ENCODE measurements around the gene TMEM43.

Gene TMEM43

DNA sequence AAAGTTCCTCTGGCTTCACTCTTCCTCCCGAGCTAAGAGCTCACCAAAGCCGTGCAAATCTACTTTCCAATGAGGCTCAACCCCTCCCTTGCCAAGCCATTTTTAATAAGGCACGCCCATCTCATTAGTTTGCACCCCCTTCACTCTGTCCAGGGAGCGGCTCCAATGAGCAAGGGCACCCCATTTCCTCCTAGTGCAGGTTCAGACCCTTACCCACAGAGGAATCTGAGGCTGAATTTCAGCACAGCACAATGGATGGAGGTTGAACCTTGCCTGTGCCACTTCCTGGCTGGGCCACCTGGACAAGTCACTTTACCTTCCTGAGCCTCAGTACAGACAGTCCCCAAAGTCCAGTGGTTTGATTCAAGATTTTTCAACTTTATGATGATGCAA, 28.1 kb downstream of the TMEM43 start:
- no peak for DNase-seq

DNA sequence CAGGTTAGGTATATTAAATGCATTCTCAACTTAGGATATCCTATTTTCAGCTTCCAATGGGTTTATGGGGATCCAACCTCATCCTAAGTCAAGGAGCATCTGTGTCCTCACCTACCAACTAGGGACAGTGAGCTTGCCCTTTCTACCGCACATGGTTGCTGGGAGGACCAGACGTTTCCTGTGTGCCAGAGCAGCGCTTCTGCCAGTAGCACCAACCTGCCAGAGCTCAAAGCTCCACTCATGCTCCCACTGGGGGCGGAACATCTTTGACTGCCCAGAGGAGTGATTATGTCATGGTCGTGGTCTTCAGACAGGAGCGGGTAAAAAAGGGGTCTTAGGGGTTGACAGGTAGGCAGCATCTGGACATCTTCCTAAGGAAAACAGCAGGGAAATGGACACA, 28.8 kb downstream of the TMEM43 start:
- no peak for DNase-seq

DNA sequence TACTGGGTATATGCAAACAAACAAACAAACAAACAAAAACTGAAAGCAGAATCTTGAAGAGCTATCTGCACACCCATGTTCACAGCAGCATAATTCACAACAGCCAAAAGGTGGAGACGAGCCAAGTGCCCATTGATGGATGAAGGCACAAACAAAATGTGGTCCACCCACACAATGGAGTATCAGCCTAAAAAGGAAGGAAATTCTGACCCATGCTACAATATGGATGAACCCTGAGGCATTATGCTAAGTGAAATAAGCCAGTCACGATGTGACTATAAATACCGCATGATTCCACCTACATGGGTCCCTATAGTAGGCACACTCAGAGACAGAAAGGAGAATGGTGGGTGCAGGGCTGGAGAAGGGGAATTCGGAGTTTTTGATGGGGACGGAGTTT, 29.4 kb downstream of the TMEM43 start:
- DNase-seq = no peak

DNA sequence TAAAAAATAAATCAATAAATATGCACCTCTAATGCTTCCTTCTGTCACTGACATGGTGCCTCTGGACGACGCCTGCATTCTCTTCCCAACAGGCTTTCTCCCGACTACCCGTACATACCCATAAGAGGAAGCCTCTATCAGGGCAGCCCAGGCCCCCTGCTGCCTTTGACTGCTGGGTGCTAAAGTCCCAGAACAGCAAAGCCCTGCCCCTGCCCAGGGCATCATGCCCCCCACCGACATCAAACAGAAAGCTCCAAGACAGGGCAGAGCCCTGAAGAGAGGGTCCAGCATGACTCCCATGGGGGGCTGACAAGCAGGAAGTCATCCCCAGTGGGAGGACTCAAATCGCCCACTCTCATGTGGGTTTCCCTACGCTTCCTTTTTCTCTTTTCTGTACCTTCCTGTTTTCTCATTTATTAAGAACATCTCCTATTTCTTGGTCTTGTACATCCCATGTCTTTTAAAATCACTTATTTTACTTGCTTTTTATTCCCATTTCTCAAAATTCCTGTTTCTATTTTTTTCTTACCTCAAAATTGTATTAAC, 30.1 kb downstream of the TMEM43 start:
- DNase-seq = no peak

DNA sequence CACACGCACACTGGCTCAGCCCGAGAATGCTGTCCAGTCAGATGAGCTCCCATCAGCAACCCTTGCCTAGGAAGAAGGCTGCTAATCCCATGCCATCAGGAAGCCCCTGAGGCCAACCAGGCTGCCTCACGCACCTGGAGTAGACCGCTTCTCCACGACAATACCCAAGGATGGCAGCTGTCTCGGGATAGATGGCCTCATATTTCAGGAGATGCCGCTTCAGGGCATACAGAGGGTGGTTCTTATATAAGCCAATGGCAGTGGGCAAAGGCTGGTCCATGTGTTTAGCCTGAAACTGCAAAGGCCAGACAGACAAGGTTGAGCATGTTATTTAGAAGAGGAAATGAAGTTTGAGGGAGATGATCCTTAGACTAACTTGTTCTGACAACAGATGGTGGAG, 31.3 kb downstream of the TMEM43 start:
- DNase-seq = no peak

DNA sequence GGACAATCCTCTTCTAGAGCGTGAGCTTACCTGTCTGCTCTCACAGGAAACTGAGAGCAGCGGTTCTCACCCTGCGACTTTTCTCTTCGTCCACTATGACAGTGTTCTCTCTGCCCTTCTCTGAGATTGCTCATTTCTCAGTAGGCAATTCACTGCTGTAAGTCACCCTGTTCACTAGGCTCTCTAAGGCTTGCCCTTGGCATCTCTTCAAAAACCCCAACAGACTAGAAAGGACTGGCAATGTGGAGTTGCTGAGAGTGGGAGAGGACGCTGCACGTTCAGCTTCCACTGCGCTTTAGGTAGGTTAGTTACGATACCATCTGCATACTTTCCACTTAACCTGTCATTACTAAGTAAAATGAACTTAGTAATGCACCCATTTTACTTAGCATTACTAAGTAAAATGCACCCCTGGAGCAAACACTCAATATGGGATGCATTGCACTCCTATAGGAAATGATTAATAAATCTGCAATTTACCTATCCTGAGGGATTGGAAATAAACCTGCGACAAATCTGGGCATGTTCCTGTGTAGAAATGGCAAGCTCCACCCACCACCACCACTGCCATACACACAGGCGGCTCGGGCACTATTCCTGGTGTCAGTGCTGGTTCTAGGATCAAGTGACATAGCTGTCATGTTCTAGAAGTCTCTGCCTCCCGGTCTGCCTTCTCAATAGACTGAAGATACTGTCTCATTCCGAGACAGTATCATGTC, 32.1 kb downstream of the TMEM43 start:
- DNase-seq = no peak

DNA sequence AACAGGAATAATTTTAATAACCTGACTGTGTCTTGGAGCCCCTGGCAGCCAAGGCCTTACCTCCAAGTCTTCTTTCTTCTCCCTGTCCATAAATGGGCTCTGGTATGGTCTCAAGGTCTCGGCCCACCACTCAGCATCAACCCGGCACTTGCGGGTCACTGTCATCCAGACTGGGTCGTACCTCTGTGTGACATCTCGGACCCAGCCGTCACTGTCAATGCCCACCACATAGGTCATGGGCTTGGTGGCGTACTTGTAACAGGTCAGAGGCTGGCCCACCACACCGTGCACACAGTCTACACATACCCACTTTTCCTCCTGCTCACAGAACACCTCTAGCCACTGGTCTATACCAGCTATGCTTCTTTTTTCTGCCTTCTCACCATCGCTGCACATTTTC, 33.1 kb downstream of the TMEM43 start:
- no peak for DNase-seq

DNA sequence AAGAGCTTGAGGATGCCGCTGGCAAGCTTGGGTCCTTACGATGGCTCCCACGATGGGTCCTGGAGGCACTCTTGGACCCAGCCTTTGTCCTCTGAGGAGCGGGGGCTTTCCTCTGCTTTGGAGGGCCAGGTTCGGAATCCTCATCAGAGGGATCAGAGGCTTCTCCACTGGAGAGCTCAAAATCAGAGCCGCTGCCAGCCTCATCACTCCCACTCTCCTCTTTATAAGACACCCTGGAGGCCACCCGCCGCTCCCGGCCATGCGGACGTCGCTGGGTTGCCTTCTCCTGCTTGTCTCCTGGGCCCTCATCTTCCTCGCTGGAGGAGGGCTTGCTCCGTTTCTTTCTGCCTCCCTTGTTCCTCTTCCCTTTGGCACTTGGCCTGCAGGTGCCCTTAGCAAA, 33.5 kb downstream of the TMEM43 start:
- DNase-seq = no peak

DNA sequence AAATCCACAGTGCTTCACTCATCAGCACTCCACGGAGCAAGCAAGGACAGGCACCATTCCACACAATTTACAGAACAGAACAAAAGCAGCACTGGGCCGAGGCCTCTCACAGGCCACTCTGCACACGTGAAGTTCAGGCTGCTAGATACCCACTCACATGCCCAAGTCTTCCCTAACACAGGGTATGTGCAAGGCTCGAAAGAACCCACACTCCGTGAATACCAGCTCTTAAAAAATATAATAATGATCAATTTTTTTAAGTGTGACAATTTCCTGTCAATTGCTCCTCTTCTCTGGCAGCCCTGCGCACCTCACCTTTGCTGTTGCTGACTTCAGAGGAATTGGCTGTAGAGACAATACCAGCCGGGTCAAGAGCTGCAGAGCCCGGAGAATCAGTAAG, 34.6 kb downstream of the TMEM43 start:
- no peak for DNase-seq

DNA sequence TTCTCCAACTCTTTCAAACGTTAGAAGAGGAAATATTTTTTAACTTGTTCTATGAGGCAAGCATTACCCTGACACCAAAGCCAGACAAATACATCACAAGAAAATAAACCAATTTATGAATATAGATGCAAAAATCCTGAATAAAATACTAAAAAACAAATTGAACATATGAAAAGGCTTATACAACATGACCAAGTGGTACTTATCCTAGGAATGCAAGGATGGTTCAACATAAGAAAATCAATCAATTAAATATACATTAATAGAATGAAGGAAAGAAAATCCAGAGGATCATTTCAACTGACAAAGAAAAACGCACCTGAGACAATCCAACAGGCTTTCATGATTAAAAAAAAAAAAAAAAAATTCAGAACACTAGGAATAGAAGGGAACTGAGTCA, 36.4 kb downstream of the TMEM43 start:
- DNase-seq = no peak

DNA sequence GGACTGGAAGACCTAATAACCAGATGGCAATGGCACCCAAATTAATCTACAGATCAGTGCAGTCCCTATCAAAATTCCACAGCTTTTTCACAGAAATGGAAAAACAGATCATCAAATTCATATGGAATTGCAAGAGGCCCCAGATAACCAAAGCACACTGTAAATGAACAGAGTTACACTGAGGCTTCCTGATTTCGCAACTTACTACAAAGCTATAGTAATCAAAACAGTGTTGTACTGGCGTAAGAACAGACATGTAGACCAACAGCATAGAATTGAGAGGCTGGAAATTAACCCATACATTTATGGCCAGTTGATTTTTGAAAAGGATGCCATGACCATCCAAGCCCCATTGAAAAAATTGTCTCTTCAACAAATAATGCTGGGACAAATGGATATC, 37.3 kb downstream of the TMEM43 start:
- DNase-seq = no peak

DNA sequence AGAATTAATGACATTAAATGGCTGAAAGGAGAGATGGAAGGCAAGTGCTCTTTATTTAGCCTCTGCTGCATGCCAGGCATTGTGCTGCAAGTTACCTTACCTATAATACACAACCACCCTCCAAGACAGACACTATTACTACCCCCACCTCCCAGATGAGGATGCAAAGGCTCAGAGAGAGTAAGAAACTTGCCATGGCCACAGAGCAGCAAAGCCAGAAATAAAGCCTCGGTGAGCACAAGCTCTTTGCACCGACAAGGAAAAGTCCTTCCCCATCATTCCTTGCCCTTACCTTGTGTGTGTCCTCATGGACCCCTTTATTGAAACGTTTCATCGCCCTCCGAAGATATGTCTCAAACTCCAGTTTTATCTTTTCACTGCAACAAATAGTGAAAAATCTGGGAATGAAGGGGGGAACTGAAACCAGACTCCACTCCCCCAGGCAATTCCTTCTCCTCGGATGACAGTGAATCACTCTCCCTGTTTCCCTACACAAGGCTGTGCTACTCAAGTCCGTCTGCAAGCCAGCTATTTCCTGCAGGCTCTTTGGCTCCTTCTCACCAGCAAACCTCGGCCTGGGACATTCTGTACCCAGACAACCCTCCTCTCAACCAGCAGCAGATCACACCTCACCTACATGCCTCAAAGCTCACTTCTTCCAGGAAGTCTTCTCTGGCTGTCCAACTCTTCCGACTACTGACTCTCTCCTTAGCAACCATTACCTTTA, 42.2 kb downstream of the TMEM43 start:
- DNase-seq = no peak

DNA sequence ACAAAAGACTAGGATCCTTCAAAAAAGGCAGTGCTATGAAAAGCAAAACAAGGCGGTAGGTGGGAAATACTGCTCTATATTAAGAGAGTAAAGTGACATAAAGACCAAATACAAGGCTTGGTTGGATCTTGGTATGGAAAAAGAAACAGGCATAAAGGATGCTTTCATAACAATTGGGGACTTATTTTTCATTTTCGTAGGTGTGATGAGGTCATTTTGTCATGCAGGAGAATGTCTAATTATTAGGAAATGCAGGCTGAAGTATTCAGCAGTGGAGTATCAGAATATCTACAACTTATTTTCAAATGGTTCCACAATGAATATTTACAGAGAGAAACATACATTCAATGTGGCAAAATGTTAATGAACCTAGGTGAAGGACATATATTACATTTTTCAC, 44.6 kb downstream of the TMEM43 start:
- no peak for DNase-seq

DNA sequence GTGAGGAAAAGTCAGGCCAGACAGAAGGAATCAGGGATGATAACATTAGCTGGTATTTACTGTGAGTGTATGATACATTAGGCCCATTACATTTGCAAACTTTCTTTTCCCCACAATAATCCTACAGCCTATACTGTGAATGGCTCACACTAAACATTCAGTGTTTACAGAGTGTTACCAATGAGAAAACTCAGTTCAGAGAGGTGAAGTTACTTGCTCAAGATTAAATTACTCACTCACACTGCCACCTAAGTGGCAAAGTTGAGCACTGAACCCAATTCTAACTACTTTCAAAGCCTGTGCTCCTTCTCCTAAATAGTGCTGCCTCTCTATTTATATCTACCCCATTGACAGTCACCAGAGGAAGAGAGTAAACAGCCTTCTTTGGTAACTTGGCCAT, 45.0 kb downstream of the TMEM43 start:
- DNase-seq = no peak

DNA sequence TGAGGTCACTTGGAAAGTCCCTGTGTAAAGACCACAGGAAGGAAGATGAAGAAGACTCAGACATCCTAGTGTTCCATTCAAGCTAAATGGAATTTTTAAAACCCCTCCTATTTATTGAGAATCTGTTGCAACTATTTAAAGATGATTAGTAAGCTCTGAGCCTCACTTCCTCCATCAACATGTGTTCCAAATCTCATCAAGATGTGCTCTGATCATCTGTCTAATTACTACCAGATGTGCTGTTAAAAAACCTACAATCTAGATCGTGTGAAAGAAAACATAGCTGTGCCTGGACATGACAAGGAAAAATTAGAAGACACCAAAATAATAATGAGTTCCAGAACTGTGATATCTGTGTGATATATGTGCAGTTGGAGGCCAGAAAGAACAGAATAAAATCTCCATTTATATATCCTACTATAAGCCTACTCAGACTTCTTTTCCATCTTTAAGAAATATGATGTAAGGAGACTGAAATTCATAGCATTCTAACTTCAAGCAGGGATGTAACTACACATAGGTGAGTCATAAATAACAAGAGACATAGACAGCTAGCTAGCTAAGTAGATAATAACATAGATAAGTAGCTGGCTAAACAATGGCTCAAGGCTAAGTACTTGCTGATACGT, 45.8 kb downstream of the TMEM43 start:
- DNase-seq = no peak

DNA sequence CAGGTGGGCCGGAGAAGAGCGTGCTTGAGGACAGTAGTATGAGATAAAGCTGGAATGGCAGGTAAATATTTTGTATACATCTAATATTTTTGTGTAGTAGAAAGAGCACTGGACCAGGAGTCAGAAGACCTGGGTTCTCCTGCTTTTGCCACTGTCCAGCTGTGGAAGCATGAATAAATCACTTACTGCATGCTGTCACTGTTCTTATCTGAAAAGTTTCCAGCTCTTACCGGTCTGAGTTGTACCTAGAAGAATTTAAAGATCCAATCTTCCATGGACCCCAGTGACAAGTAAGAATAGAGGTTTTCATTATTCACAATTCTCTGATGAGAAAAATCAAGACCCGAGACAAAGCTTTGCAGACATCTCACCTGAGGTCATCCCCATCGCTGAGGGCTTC, 47.6 kb downstream of the TMEM43 start:
- DNase-seq = no peak

DNA sequence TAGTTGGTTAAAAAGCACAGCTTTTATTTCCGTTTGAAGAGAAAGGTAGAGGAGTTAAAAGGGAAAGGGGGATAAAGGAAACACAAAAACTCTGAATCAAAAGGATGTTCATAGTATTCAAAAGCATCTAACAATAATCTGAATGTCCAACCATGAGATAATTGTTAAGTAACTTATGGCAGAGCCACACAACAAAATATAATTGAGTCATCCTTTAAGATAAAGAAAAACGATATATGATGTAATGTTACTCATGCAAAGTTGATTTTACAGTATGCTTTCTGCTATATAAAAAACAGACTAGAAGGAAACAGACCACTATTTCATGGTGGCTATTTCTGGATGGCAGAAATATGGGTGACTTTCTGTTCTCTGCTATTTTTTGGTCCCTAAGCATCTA, 49.6 kb downstream of the TMEM43 start:
- no peak for DNase-seq

DNA sequence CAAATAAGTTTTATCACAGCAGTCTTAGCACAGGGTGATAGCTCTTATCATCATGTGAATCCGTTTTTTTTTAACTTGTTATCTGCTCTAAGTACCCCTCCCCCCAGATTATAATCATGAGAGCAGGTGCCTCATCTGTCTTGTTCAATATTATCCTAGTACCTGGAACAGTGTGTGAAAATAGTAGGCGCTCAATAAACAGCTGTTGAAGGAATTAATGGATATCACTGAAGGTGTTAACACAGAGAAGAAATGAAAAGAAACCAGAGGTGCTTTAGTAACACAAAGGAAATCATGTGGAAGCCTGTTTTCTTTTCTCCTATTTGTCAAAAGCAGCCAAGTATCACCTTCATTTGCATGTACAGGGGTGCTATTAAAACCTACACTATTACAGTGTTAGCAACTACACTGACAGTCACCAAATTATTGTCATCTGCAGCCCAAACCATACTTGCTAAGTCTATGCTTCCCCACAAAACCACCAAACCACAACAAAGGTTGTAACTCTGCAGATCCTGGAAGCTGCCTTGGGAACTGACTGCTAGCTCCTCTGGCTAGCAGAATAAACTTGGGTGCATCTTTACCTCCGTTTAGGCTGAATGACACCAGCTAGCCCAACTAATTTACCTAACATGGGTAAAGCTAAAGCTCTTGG, 50.7 kb downstream of the TMEM43 start:
- DNase-seq = no peak

DNA sequence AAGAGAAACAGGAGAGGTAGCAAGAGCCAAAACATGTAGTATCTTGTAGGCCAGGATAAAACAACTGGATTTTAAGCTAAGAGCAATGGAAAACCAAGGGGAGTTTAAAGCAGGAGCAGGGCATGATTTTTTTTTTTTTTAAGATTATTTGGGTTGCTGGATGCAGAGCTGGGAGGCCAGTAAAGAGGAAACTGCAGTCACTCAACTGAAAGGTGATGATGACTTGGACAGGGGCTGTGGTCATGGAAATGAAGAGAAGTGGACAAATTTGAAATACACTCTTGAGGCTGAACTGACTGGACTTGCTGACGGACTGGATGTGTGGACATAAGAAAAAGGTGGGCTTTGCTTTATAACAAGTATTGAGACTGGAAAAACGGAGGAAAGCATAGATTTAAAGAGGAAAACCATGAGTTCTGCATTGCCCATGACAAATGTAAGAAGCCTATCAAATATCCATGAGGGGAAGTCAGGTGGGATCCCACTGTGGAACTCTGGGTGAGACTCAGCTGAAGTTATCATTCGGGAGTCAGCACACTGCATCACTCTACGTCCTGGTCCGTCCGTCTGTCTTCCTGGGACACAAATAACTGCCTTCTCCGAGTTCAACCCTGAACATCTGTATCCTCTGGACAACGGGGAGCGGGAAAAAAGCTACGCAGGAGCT, 52.9 kb downstream of the TMEM43 start:
- no peak for DNase-seq

DNA sequence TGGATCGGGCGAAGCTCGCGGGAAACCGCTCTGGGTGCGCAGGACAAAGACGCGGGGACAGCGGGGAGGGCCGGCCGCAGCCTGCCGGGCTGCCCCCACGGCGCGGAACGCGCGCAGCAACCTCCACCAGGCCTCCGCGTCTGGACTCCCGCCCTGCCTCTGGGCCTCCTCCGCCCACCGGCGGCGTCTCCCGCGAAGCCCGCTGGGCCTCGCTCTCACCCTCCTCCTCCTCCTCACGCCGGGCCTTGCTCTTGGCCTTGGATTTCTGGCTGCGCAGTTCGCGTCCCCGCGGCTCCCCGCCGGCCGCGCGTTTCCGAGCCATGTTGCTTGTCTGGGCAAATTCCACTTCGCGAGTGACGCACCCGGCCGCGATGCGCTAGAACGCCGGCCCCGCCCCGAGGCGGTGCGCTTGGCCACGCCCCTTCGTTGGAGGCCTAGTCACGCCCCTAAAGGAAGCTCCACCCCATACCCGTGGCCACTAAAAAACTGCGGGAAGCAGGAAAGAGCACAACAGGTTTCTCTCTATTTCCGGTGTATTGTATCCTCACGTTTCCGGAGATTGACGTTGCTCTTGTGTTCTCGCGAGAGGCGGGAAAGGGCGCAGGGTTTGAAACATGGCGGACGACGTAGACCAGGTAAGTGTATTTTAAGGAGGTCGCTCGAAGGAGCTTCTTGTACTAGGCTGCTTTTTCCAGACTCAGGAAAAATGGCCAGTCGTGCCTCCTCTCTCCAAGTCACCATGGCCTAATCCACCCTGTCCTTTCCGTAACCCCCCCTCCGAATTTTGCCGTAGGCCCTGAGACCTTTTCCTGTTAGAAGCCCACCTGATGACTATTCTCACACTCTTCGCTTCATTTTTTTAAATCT, 53.6 kb downstream of the TMEM43 start, which contains the start of the genes LSM3 and XPC:
TSS of gene LSM3 (plus strand) at position 571 of the 867 bp plus-strand sequence. CDS start at position 615, 44 bp downstream.
TSS of gene XPC (minus strand) at position 355 of the 867 bp plus-strand sequence. CDS start at position 322, 33 bp downstream.
- DNase-seq = peak; percentile 89 to 98 (median 94)

DNA sequence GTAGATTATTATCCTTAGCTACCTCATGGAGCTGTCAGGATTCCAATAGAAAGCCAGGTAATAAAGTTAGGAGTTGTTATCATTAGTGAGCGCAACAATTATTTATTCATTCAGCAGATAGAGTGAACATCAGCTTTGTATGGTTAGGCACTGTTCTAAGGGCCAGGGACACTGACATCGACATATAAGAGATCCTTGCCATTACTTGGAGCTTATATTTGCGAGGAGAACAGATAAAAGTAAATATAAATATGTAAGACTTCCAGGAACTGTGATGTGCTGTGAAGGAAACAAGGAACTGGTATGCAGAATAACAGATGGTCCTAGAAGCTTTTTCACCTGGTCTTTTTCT, 54.2 kb downstream of the TMEM43 start:
- DNase-seq = no peak

DNA sequence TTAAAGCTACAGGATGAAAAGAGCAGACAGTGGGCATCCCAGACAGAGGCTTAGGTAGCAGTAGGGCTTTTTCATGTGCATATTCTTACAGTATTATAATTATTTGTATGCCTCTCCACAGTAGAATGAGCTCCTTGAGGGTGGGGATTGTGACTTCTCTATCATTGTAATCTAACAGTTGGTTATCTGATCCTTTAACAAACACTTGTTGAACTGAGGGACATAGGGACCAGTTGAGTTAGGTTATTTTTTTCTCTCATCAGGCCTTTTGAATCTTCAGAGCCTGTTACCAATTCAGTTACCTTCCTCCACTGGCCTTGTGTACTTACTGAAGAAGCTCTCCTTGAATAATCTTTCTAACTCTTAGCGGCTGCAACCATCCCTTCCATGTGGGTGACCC, 54.9 kb downstream of the TMEM43 start:
- no peak for DNase-seq
